ENCODE results near the gene SRCAP. TPM values are rescaled to one million over a fixed set of nuclear protein-coding genes. Genes with fewer than 3 reads are reported as not detected.
A peak's percentile ranks its signal among the peaks of the same experiment; 100 is the strongest.

SRCAP gene
- total RNA-seq, 2 donors from 2014 or later: 27.5 to 30.0 TPM

DNA sequence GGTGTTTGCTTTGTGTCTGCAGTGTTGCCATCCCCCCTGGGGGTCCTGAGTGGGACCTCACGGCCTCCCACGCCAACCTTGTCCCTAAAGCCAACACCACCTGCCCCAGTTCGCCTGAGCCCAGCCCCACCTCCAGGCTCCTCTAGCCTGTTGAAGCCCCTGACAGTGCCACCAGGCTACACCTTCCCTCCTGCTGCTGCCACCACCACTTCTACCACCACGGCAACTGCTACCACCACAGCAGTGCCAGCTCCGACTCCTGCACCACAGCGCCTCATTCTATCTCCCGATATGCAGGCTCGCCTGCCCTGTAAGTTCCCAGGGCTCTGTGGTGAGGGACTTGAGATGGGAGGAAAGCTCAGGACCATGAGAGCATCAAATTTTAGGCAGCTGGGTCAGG, 22.2 kb downstream of the SRCAP start:
- H3K27me3 ChIP-seq: no peaks in the 10 kb centered on the region
- 88 to 89% methylated on average over 7 to 8 of the region's 8 CpGs for WGBS, 2 donors
- peak overlapping the region in 1 of 4 donors; percentile 3 for H3K27ac ChIP-seq
- no peak for ATAC-seq
- TF ChIP-seq, protein P1, sequence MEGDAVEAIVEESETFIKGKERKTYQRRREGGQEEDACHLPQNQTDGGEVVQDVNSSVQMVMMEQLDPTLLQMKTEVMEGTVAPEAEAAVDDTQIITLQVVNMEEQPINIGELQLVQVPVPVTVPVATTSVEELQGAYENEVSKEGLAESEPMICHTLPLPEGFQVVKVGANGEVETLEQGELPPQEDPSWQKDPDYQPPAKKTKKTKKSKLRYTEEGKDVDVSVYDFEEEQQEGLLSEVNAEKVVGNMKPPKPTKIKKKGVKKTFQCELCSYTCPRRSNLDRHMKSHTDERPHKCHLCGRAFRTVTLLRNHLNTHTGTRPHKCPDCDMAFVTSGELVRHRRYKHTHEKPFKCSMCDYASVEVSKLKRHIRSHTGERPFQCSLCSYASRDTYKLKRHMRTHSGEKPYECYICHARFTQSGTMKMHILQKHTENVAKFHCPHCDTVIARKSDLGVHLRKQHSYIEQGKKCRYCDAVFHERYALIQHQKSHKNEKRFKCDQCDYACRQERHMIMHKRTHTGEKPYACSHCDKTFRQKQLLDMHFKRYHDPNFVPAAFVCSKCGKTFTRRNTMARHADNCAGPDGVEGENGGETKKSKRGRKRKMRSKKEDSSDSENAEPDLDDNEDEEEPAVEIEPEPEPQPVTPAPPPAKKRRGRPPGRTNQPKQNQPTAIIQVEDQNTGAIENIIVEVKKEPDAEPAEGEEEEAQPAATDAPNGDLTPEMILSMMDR (IDR thresholded peaks at IDR 0.05): no peak
- no peak for TF ChIP-seq POLR2A (IDR thresholded peaks at IDR 0.05)
- no peaks in the 10 kb centered on the region for H3K9me3 ChIP-seq
- intact Hi-C loops (cut with DNase I): no loop called here
- peaks cover 30 to 56% of the 10 kb centered on the region in 2 donors for H3K36me3 ChIP-seq (replicated peaks in 1 of 2; ENCODE audit: insufficient read depth in 1 of 2, low read depth in 2 of 2)
- no peak overlapping the region for H3K4me3 ChIP-seq
- no peaks in the 10 kb centered on the region for H3K4me1 ChIP-seq
- no peak for DNase-seq

DNA sequence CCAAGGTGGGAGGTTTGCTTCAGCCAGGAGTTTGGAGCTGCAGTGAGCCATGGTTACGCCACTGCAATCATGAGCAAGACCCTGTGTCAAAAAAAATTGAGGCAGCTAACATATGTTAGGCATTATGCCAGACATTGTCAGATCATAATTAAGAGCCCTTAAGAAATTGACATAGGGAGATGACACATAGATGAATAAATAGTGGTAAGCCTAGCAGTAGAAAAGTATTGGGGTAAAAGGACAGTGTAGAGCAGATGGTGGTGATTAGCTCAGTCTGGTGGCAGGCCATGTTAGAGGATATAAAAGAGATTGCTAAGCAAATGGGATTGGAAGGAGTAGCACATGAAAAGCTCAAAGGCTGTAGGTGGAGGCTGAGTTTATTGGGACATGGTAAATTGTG, 22.6 kb downstream of the SRCAP start:
- ATAC-seq: no peak
- Histone ChIP-seq H3K4me1 (no peaks in the 10 kb centered on the region), H3K27ac (no peak overlapping the region), H3K9me3 (no peaks in the 10 kb centered on the region), H3K4me3 (no peak overlapping the region), H3K27me3 (no peaks in the 10 kb centered on the region), H3K36me3 (replicated peaks in 1 of 2; ENCODE audit: insufficient read depth in 1 of 2, low read depth in 2 of 2) (peaks cover 30 to 53% of the 10 kb centered on the region in 2 donors)
- intact Hi-C loops (cut with DNase I): no loop called here
- no peak for TF ChIP-seq POLR2A (IDR thresholded peaks at IDR 0.05)
- TF ChIP-seq, protein P1 (IDR thresholded peaks at IDR 0.05): no peak
- 82 to 94% methylated on average over 1 of the region's 1 CpG for WGBS, 2 donors
- no peak for DNase-seq

DNA sequence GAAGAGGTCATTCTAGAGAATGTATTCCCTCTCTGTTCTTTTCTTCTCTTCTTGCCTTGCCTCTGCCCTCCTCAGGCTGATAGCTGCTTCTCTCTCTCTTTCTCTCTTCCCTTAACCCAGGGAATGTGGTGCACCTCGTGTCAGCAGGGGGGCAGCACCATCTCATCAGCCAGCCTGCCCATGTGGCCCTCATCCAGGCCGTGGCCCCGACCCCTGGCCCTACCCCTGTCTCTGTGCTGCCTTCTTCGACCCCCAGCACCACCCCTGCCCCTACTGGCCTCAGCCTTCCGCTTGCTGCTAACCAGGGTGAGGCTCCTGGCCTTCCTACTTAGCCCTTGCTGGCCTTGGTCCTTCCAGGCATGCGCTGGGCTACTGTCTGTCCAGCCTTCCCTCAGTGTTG, 23.5 kb downstream of the SRCAP start:
- no peak for TF ChIP-seq POLR2A (IDR thresholded peaks at IDR 0.05)
- TF ChIP-seq, protein P1 (IDR thresholded peaks at IDR 0.05): peak in 3 of 7 experiments; percentile 7 to 11 (median 10)
- no peak for ATAC-seq
- intact Hi-C loops (cut with DNase I): no loop called here

DNA sequence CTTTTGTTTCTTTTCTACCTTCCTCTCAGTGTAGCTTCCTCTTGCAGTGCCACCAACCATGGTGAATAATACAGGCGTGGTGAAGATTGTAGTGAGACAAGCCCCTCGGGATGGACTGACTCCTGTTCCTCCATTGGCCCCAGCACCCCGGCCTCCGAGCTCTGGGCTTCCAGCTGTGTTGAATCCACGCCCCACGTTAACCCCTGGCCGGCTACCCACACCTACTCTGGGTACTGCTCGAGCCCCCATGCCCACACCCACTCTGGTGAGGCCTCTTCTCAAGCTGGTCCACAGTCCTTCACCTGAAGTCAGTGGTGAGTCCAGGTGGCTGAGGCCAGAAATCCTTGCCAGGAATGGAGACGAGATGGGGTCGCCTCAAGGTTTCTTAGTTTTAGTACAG, 23.9 kb downstream of the SRCAP start:
- TF ChIP-seq POLR2A (IDR thresholded peaks at IDR 0.05): no peak
- TF ChIP-seq, protein P1 (IDR thresholded peaks at IDR 0.05): no peak
- no peak for DNase-seq
- 84 to 95% methylated on average over 10 of the region's 10 CpGs for WGBS, 2 donors
- no peak for ATAC-seq
- peaks cover 30 to 47% of the 10 kb centered on the region in 2 donors for H3K36me3 ChIP-seq (replicated peaks in 1 of 2; ENCODE audit: insufficient read depth in 1 of 2, low read depth in 2 of 2)
- intact Hi-C loops (cut with DNase I): no loop called here
- H3K9me3 ChIP-seq: no peaks in the 10 kb centered on the region
- no peaks in the 10 kb centered on the region for H3K4me1 ChIP-seq
- H3K4me3 ChIP-seq: no peak overlapping the region
- H3K27ac ChIP-seq: no peak overlapping the region
- no peaks in the 10 kb centered on the region for H3K27me3 ChIP-seq

More for the DNA sequence above, 23.5 kb downstream of the SRCAP start:
- Histone ChIP-seq H3K36me3 (replicated peaks in 1 of 2; ENCODE audit: insufficient read depth in 1 of 2, low read depth in 2 of 2) (peaks cover 30 to 47% of the 10 kb centered on the region in 2 donors), H3K9me3 (no peaks in the 10 kb centered on the region), H3K27ac (no peak overlapping the region), H3K4me3 (no peak overlapping the region), H3K4me1 (no peaks in the 10 kb centered on the region), H3K27me3 (no peaks in the 10 kb centered on the region)
- DNase-seq: no peak
- WGBS, 2 donors: 70 to 73% methylated on average over 6 of the region's 6 CpGs

DNA sequence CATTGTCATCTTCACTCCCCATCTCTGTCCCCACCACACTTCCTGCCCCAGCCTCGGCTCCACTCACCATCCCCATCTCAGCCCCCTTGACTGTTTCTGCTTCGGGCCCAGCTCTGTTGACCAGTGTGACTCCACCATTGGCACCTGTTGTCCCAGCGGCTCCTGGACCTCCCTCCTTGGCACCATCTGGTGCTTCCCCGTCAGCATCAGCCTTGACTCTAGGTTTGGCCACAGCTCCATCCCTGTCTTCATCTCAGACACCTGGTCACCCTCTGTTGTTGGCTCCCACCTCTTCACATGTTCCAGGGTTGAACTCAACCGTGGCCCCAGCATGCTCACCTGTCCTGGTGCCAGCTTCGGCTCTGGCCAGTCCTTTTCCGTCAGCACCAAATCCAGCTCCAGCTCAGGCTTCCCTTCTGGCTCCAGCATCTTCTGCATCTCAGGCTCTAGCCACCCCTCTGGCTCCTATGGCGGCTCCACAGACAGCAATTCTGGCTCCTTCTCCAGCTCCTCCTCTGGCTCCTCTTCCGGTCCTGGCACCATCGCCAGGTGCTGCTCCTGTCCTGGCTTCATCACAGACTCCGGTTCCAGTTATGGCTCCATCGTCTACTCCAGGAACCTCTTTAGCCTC, 24.9 kb downstream of the SRCAP start:
- WGBS, 2 donors: 91 to 93% methylated on average over 12 of the region's 12 CpGs
- Histone ChIP-seq H3K36me3 (replicated peaks in 1 of 2; ENCODE audit: insufficient read depth in 1 of 2, low read depth in 2 of 2) (peaks cover 30 to 48% of the 10 kb centered on the region in 2 donors), H3K9me3 (no peaks in the 10 kb centered on the region), H3K4me3 (no peak overlapping the region), H3K27ac (peak overlapping the region in 1 of 4 donors; percentile 57), H3K4me1 (no peaks in the 10 kb centered on the region), H3K27me3 (no peaks in the 10 kb centered on the region)
- intact Hi-C loops (cut with DNase I): no loop called here
- no peak for ATAC-seq
- no peak for DNase-seq
- TF ChIP-seq POLR2A (IDR thresholded peaks at IDR 0.05): no peak
- TF ChIP-seq, protein P1 (IDR thresholded peaks at IDR 0.05): no peak
